Urinary bladder (tissue), 4 donors: ENCODE measurements around the gene TEX36. TPM values are rescaled to one million over a fixed set of nuclear protein-coding genes. Genes with fewer than 3 reads are reported as not detected.
"Not testable (repeated sequence)": the region's sequence is repeated elsewhere in the genome, so short reads cannot be mapped to it uniquely, and the experiment has no call there.

ENCODE experiments used
- DNase-seq: peaks from one replicate; pipeline ENCODE4 v3.0.0-alpha.2; 2015; ENCODE audit errors: extremely low spot score
- H3K27ac ChIP-seq: one replicate; pipeline ENCODE4 v1.5.1; 2013; ENCODE audit warnings: low read depth, mild to moderate bottlenecking, moderate library complexity
- H3K36me3 ChIP-seq: one replicate; pipeline ENCODE4 v1.6.1; 2013; ENCODE audit warnings: mild to moderate bottlenecking, moderate library complexity; ENCODE audit not compliant: insufficient read depth
- H3K4me1 ChIP-seq: one replicate; pipeline ENCODE4 v1.6.1; 2013; ENCODE audit warnings: mild to moderate bottlenecking, moderate library complexity; ENCODE audit not compliant: insufficient read depth
- H3K4me3 ChIP-seq: one replicate; pipeline ENCODE4 v1.5.1; 2013; ENCODE audit warnings: low read depth, low read length
- WGBS: extraction: QIAGEN DNeasy Blood & Tissue Kit; methylation state at CpG from one replicate; pipeline ENCODE4 v1.1.7; 2013; 5-methylcytosine and 5-hydroxymethylcytosine counted together
- polyA plus RNA-seq: library from polyadenylated mRNA; stranded (reverse); fragments of 200-250 nt; gene quantifications from one replicate; pipeline ENCODE4 v1.2.3, GENCODE V29; 2013
- total RNA-seq: library from RNA; depleted of rRNA; stranded (reverse); fragments of >200 nt; gene quantifications from one replicate; pipeline ENCODE4 v1.2.3, GENCODE V29; 2014
- donor health status: healthy with polysubstance abuse.
- donor health status: healthy.

Gene TEX36
- total and polyA plus RNA-seq, 2 donors: not detected

GRCh38 chr10:125679436-125679835 lies 3.5 kb downstream of the TEX36 start:
- no peak for DNase-seq
- Histone ChIP-seq H3K36me3 (no peaks in the 10 kb centered on the region), H3K4me1 (no peaks in the 10 kb centered on the region), H3K4me3 (no peak overlapping the region), H3K27ac (no peak overlapping the region)
- 63% methylated on average over 11 of the region's 11 CpGs for WGBS

DNA sequence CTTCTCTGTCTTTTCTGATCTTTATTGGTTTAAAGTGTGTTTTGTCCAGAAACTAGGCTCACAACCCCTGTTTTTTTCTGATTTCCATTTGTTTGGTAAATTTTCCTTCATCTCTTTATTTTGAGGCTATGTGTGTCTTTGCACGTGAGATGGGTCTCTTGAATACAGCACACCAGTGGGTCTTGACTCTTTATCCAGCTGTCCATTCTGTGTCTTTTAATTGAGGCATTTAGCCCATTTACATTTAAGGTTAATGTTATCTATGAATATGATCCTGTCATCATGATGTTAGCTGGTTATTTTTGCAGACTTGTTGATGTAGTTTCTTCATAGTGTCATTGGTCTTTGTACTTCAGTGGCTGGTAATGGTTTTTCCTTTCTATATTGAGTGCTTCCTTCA lies 10.1 kb downstream of the TEX36 start:
- 88% methylated on average over 1 of the region's 1 CpG for WGBS
- DNase-seq: no peak
- no peak overlapping the region for H3K27ac ChIP-seq
- H3K4me1 ChIP-seq: no peaks in the 10 kb centered on the region
- no peaks in the 10 kb centered on the region for H3K36me3 ChIP-seq
- no peak overlapping the region for H3K4me3 ChIP-seq

DNA sequence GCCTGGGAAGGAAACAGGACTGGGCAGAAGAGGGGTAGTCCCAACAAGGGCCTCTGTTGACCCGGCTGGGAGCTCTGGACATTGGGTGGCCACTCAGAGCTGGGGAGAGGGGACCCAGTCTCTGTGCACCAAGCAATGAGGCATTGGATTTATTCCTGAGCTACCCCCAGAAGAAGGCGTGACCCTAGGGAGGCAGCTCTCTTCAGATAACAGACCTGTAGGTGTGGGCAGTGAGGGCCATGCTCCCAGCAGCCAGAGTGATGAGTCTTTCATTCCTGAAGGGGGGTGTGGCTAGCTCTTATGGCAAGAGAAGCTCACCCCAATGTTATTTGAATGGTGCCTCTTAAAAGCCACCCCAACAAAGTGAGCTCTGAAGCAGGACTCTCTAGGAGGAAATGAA lies 20.4 kb downstream of the TEX36 start:
- peaks cover 1% of the 10 kb centered on the region for H3K4me1 ChIP-seq
- 97% methylated on average over 2 of the region's 2 CpGs for WGBS
- DNase-seq: no peak
- no peak overlapping the region for H3K27ac ChIP-seq
- no peaks in the 10 kb centered on the region for H3K36me3 ChIP-seq
- H3K4me3 ChIP-seq: no peak overlapping the region

DNA sequence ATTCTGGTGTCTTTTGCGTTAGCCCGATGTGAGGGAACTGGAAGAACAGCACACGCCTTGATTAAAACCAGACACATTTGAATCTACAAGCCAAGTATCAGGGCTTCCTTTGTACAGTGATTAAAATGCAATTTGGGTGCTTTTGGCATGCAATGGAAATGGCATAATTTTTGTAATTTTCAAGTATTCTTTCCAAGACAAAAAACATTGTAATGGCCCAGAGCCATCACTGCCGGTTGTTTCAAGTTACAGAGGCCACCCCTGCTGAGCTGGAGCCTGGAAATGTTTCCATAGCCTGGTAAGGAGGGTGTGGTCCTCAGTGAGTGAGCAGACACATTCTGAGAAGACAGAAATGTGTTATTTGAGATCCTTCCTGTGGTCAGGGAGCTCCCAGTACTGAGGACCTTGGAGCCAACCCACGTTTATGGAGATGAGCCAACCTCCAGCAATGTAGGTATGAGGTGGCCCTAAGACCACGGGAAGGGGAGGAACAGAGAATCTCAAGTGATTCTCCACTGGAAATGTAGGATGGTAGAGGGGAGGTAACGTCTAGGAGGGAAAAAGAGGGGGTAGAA lies 20.9 kb downstream of the TEX36 start:
- H3K36me3 ChIP-seq: no peaks in the 10 kb centered on the region
- DNase-seq: no peak
- H3K4me3 ChIP-seq: no peak overlapping the region
- WGBS: 55% methylated on average over 7 of the region's 7 CpGs
- H3K27ac ChIP-seq: no peak overlapping the region
- H3K4me1 ChIP-seq: peaks cover 1% of the 10 kb centered on the region

- Histone ChIP-seq H3K4me3 (no peak overlapping the region), H3K27ac (no peak overlapping the region), H3K4me1 (peaks cover 1% of the 10 kb centered on the region), H3K36me3 (no peaks in the 10 kb centered on the region)
- WGBS: 79% methylated on average over 12 of the region's 12 CpGs
- DNase-seq: no peak
Measured at GRCh38 chr10:125661431-125661940, 21.5 kb downstream of the TEX36 start.

DNA sequence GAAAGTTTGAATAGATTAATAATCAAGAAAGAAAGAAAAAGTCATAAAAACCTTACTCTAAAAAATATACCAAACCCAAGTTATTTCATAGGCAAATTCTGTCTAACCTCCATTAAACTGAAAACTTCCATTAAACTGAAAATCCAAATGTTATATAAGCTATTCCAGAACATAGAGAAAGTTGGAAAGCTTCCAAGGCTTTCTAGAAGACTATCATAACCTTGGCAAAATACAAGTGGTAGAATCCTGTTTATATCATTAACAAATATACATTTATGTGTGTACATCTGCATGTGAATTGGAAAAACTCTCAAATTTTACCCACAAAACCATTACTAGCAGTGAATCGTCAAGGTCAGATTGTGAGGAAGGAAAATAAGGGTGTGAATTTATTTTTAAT lies 23.9 kb downstream of the TEX36 start:
- Histone ChIP-seq H3K36me3 (no peaks in the 10 kb centered on the region), H3K4me3 (no peak overlapping the region), H3K4me1 (peaks cover 1% of the 10 kb centered on the region), H3K27ac (no peak overlapping the region)
- no peak for DNase-seq
- WGBS: 81% methylated on average over 1 of the region's 1 CpG

GRCh38 chr10:125656523-125656922 lies 26.4 kb downstream of the TEX36 start:
- Histone ChIP-seq H3K27ac (no peak overlapping the region), H3K4me3 (no peak overlapping the region), H3K36me3 (no peaks in the 10 kb centered on the region), H3K4me1 (no peaks in the 10 kb centered on the region)
- no peak for DNase-seq
- WGBS: 70% methylated on average over 3 of the region's 3 CpGs

DNA sequence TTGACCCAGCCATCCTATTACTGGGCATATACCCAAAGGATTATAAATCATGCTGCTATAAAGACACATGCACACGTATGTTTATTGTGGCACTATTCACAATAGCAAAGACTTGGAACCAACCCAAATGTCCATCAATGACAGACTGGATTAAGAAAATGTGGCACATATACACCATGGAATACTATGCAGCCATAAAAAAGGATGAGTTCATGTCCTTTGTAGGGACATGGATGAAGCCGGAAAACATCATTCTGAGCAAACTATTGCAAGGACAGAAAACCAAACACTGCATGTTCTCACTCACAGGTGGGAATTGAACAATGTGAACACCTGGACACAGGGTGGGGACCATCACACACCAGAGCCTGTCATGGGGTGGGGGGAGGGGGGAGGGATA lies 29.9 kb downstream of the TEX36 start:
- H3K4me1 ChIP-seq, H3K36me3 ChIP-seq, H3K4me3 ChIP-seq, H3K27ac ChIP-seq, DNase-seq: not testable (repeated sequence)
- 95% methylated on average over 1 of the region's 2 CpGs for WGBS

GRCh38 chr10:125646311-125646710 lies 36.7 kb downstream of the TEX36 start:
- no peaks in the 10 kb centered on the region for H3K4me1 ChIP-seq
- no peak overlapping the region for H3K4me3 ChIP-seq
- H3K27ac ChIP-seq: no peak overlapping the region
- no peaks in the 10 kb centered on the region for H3K36me3 ChIP-seq
- WGBS: 42% methylated on average over 1 of the region's 1 CpG
- DNase-seq: no peak

DNA sequence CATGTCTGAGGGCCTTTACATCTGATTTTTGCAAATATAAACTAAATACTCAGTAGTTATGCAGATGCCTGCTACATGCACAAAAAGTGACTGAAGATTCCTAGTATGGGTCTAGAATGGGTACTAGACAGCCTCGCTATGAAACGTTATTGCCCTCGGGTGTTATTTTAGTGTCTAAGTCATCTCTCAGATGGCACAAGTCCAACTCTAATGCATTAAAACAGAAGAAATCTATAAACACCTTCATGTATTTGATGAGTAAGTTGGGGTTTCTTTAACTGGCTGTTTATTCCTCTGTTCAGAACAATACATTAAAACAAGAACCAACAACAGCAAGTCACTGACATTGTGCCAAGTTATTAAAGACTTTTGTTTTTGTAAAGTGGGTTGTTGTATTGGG lies 41.6 kb downstream of the TEX36 start:
- no peak for DNase-seq
- H3K4me3 ChIP-seq: no peak overlapping the region
- no peaks in the 10 kb centered on the region for H3K36me3 ChIP-seq
- H3K27ac ChIP-seq: no peak overlapping the region
- 77% methylated on average over 3 of the region's 3 CpGs for WGBS
- H3K4me1 ChIP-seq: no peaks in the 10 kb centered on the region

GRCh38 chr10:125640653-125641052 lies 42.3 kb downstream of the TEX36 start:
- Histone ChIP-seq H3K4me3 (no peak overlapping the region), H3K27ac (no peak overlapping the region), H3K4me1 (no peaks in the 10 kb centered on the region), H3K36me3 (no peaks in the 10 kb centered on the region)
- WGBS: 85% methylated on average over 1 of the region's 1 CpG
- DNase-seq: no peak

- WGBS: 63% methylated on average over 7 of the region's 7 CpGs
- no peak for DNase-seq
- no peaks in the 10 kb centered on the region for H3K36me3 ChIP-seq
Measured at GRCh38 chr10:125639846-125640245, 43.1 kb downstream of the TEX36 start.

DNA sequence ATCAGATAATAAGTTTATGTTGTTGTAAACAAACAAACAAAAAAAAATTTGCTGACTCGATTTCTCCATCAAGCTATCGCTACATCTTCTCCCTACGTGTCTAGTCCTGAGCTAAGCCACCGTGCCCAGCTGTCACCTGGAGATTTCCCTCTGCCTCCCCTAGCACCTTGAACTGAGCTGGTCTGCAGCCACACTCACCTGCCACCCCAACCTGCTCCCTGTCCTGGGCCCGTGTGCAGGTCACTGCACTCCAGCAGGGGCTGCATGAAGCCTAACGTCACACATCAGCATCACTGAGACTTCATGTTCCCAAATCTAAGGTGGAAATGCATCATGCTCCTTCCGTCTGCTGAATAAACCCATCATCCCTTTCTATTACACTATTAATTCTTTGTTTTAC lies 44.4 kb downstream of the TEX36 start:
- Histone ChIP-seq H3K4me1 (peaks cover 2% of the 10 kb centered on the region), H3K36me3 (no peaks in the 10 kb centered on the region), H3K27ac (no peak overlapping the region), H3K4me3 (no peak overlapping the region)
- DNase-seq: no peak
- 73% methylated on average over 7 of the region's 7 CpGs for WGBS

More at GRCh38 chr10:125639846-125640245, 43.1 kb downstream of the TEX36 start:
- H3K27ac ChIP-seq: no peak overlapping the region
- no peaks in the 10 kb centered on the region for H3K4me1 ChIP-seq
- H3K4me3 ChIP-seq: no peak overlapping the region

GRCh38 chr10:125637496-125637895 lies 45.5 kb downstream of the TEX36 start:
- peaks cover 2% of the 10 kb centered on the region for H3K4me1 ChIP-seq
- WGBS: 79% methylated on average over 6 of the region's 6 CpGs
- no peak overlapping the region for H3K4me3 ChIP-seq
- H3K27ac ChIP-seq: no peak overlapping the region
- no peak for DNase-seq
- H3K36me3 ChIP-seq: no peaks in the 10 kb centered on the region

- DNase-seq: no peak
- peaks cover 2% of the 10 kb centered on the region for H3K4me1 ChIP-seq
- H3K27ac ChIP-seq: no peak overlapping the region
- 86% methylated on average over 5 of the region's 5 CpGs for WGBS
- no peaks in the 10 kb centered on the region for H3K36me3 ChIP-seq
- H3K4me3 ChIP-seq: no peak overlapping the region
Measured at GRCh38 chr10:125634606-125635005, 48.4 kb downstream of the TEX36 start.
